ENCODE results near the gene ZNF665. TPM values are rescaled to one million over a fixed set of nuclear protein-coding genes. Genes with fewer than 3 reads are reported as not detected.
"Not testable (repeated sequence)": the region's sequence is repeated elsewhere in the genome, so short reads cannot be mapped to it uniquely, and the experiment has no call there.

Gene ZNF665
- total RNA-seq, result 1.6 TPM
- long read RNA-seq, partial matches to known transcripts, result 0 of 1 reads
- long read RNA-seq, other reads (novel, unspliced or antisense), result 1 of 1 reads

DNA sequence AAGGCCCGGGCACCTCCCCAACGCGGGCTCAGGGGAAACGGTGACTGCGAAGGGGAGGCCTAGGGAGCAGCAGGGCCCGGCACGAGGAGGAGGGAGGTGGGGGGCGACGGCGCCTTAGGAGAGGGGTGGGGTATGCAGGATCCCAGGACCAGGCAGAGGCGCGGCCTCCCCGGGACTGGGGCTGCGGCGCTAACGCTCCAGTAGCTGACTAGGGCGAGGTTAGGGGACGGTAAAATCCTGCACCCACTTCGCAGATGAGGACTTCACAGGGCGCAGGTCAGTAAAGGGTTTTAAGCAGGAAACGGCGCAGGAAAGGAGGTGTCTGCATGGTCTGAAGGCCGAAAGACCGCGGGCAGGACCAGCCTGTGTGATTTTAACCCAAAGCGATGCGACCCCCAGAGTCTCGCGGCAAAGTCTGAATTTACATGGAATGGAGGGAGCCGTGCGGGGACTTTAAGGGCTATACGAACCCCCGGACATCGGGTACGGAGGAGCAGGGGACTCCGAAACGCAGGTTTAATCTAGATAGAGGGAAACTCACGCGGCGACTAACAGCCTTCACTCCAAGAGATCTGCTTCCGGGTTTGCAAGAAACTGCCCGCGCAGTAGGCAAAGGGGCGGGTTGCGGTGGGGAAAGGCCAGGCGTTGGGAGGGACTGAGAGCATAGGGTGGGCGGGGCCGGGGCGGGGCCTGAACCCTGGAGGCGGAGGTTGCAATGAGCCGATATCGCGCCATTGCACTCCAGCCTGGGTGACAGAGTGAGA, at the start of gene ZNF665:
TSS of gene ZNF665 (minus strand) at position 588 of the 764 bp plus-strand sequence. CDS start 10,460 bp downstream, outside the sequence.
- Histone ChIP-seq H3K9me3 (replicated peaks) (peaks cover 1% of the 10 kb centered on the region), H3K4me3 (peak within 1 kb of the TSS; percentile 89), H3K4me1 (peaks cover 32% of the 10 kb centered on the region), H3K27ac (replicated peaks) (peak within 1 kb of the TSS; percentile 84), H3K36me3 (peaks cover 7% of the 10 kb centered on the region), H3K27me3 (ENCODE audit: low read depth) (no peaks in the 10 kb centered on the region)
- intact Hi-C loops (cut with micrococcal nuclease), result no loop called here
- peak; percentile 88 for DNase-seq
- TF ChIP-seq CTCF (IDR thresholded peaks at IDR 0.05; ENCODE audit: borderline replicate concordance), result no peak

- Histone ChIP-seq H3K4me1 (no peaks in the 10 kb centered on the region), H3K27me3 (ENCODE audit: low read depth) (no peaks in the 10 kb centered on the region), H3K36me3 (peaks cover 98% of the 10 kb centered on the region), H3K27ac (replicated peaks) (no peak overlapping the region), H3K9me3 (replicated peaks) (peaks cover 100% of the 10 kb centered on the region), H3K4me3 (no peak overlapping the region)
- DNase-seq, result no peak
- intact Hi-C loops (cut with micrococcal nuclease), result no loop called here
- TF ChIP-seq CTCF (IDR thresholded peaks at IDR 0.05; ENCODE audit: borderline replicate concordance), result no peak
Observed at GRCh38 chr19:53237114-53237777, 44.1 kb upstream of the ZNF665 start.

GRCh38 chr19:53224606-53225005, 31.4 kb upstream of the ZNF665 start:
- Histone ChIP-seq H3K4me1 (no peaks in the 10 kb centered on the region), H3K36me3 (peaks cover 26% of the 10 kb centered on the region), H3K9me3 (replicated peaks) (peaks cover 92% of the 10 kb centered on the region), H3K27me3 (ENCODE audit: low read depth) (no peaks in the 10 kb centered on the region), H3K4me3 (no peak overlapping the region), H3K27ac (replicated peaks) (no peak overlapping the region)
- no peak for DNase-seq
- intact Hi-C loops (cut with micrococcal nuclease), result no loop called here
- TF ChIP-seq CTCF (IDR thresholded peaks at IDR 0.05; ENCODE audit: borderline replicate concordance), result no peak

DNA sequence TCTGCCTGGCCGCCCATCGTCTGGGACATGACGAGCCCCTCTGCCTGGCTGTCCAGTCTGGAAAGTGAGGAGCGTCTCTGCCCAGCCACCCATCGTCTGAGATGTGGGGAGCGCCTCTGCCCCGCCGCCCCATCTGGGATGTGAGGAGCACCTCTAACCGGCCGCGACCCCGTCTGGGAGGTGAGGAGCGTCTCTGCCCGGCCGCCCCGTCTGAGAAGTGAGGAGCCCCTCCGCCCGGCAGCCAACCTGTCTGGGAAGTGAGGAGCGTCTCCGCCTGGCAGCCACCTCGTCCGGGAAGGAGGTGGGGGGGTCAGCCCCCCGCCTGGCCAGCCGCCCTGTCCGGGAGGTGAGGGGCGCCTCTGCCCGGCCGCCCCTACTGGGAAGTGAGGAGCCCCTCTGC, 29.6 kb upstream of the ZNF665 start:
- intact Hi-C loops (cut with micrococcal nuclease); H3K27ac ChIP-seq (replicated peaks); H3K4me3 ChIP-seq; H3K27me3 ChIP-seq (ENCODE audit: low read depth); H3K4me1 ChIP-seq; DNase-seq: not testable (repeated sequence)
- Histone ChIP-seq H3K36me3 (peaks cover 12% of the 10 kb centered on the region), H3K9me3 (replicated peaks) (peaks cover 92% of the 10 kb centered on the region)

- TF ChIP-seq CTCF (IDR thresholded peaks at IDR 0.05; ENCODE audit: borderline replicate concordance), result no peak
Observed at GRCh38 chr19:53212703-53213320, 19.7 kb upstream of the ZNF665 start.

GRCh38 chr19:53211554-53211953, 18.4 kb upstream of the ZNF665 start:
- Histone ChIP-seq H3K9me3 (replicated peaks) (peaks cover 100% of the 10 kb centered on the region), H3K36me3 (peaks cover 88% of the 10 kb centered on the region)
- H3K4me3 ChIP-seq; intact Hi-C loops (cut with micrococcal nuclease); H3K27ac ChIP-seq (replicated peaks); H3K27me3 ChIP-seq (ENCODE audit: low read depth); H3K4me1 ChIP-seq; DNase-seq: not testable (repeated sequence)

More at GRCh38 chr19:53212703-53213320, 19.7 kb upstream of the ZNF665 start:
- H3K4me1 ChIP-seq, result no peaks in the 10 kb centered on the region
- no peak overlapping the region for H3K4me3 ChIP-seq
- H3K27ac ChIP-seq (replicated peaks), result no peak overlapping the region
- DNase-seq, result no peak
- H3K36me3 ChIP-seq, result peaks cover 77% of the 10 kb centered on the region
- intact Hi-C loops (cut with micrococcal nuclease), result no loop called here
- H3K27me3 ChIP-seq (ENCODE audit: low read depth), result no peaks in the 10 kb centered on the region
- H3K9me3 ChIP-seq (replicated peaks), result peaks cover 100% of the 10 kb centered on the region
